ENCODE data around the gene TIPIN. TPM values are rescaled to one million over a fixed set of nuclear protein-coding genes. Genes with fewer than 3 reads are reported as not detected.

Gene TIPIN
- total and polyA plus RNA-seq, 2 experiments from 2014 or later, result 5.4 to 6.4 TPM

DNA sequence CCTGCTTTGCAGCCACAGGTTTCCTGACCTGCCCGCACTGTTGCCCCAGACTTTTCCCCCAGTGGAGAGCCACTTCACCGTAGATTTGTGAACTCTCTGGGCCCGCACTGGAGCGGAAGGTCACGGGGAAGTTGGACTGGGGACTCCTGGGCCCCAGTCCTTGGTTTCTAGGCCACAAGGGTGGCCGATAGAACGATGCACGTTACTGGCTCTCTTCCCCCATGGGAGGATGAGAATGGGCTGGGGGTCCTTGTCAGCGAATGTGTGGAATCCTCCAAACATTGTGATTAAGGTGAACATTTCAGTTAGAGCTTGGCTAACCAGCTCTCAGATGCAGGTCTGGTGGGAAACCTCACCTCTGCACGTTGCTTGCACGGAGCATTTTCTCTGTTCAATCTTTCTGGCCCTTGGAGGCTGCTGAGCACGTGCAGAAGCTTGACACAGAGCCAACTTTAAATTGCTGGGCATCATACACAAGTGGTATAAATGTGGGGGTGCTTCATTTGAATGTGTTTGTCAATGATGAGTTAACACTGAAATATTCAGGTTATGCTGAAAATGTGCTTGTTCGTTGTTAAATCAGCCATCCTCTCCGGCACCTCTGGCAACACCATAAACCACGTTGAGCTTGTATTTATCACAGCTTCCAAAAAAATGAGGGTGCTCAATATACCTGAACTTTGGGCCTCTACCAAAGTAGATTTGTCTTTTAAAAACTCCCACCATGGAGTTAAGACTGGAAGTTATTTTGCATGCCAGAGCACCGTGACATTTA, 62.1 kb downstream of the TIPIN start:
- Histone ChIP-seq H3K79me2 (peaks cover 37% of the 10 kb centered on the region), H3K4me3 (peak overlapping the region; percentile 43), H4K20me1 (ENCODE audit: insufficient read depth, poor library complexity, severe bottlenecking) (no peaks in the 10 kb centered on the region), H3K4me2 (peak overlapping the region; percentile 82), H3K27me3 (no peaks in the 10 kb centered on the region), H3K9me2 (replicated peaks; ENCODE audit: insufficient read depth) (no peaks in the 10 kb centered on the region), H3K36me3 (replicated peaks; ENCODE audit: insufficient read depth, low read depth) (no peaks in the 10 kb centered on the region), H3K4me1 (ENCODE audit: insufficient read depth) (peaks cover 27% of the 10 kb centered on the region), H3K27ac (peak overlapping the region; percentile 90), H3K9me3 (ENCODE audit: low read depth) (no peaks in the 10 kb centered on the region), H2AFZ (peak overlapping the region; percentile 93)
- WGBS (ENCODE audit: low lambda C conversion rate, missing lambda C conversion rate), result 10% methylated on average over 16 of the region's 16 CpGs
- DNase-seq (ENCODE audit: low spot score), result peak; percentile 58
- no peak for TF ChIP-seq EZH2 (IDR thresholded peaks at IDR 0.05; ENCODE audit: borderline replicate concordance)
- no peak for TF ChIP-seq EZH2phosphoT487 (IDR thresholded peaks at IDR 0.05; ENCODE audit: low read depth, severe bottlenecking, unreplicated experiment)
- TF ChIP-seq, protein P1, sequence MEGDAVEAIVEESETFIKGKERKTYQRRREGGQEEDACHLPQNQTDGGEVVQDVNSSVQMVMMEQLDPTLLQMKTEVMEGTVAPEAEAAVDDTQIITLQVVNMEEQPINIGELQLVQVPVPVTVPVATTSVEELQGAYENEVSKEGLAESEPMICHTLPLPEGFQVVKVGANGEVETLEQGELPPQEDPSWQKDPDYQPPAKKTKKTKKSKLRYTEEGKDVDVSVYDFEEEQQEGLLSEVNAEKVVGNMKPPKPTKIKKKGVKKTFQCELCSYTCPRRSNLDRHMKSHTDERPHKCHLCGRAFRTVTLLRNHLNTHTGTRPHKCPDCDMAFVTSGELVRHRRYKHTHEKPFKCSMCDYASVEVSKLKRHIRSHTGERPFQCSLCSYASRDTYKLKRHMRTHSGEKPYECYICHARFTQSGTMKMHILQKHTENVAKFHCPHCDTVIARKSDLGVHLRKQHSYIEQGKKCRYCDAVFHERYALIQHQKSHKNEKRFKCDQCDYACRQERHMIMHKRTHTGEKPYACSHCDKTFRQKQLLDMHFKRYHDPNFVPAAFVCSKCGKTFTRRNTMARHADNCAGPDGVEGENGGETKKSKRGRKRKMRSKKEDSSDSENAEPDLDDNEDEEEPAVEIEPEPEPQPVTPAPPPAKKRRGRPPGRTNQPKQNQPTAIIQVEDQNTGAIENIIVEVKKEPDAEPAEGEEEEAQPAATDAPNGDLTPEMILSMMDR (IDR thresholded peaks at IDR 0.05; ENCODE audit: poor library complexity), result no peak

DNA sequence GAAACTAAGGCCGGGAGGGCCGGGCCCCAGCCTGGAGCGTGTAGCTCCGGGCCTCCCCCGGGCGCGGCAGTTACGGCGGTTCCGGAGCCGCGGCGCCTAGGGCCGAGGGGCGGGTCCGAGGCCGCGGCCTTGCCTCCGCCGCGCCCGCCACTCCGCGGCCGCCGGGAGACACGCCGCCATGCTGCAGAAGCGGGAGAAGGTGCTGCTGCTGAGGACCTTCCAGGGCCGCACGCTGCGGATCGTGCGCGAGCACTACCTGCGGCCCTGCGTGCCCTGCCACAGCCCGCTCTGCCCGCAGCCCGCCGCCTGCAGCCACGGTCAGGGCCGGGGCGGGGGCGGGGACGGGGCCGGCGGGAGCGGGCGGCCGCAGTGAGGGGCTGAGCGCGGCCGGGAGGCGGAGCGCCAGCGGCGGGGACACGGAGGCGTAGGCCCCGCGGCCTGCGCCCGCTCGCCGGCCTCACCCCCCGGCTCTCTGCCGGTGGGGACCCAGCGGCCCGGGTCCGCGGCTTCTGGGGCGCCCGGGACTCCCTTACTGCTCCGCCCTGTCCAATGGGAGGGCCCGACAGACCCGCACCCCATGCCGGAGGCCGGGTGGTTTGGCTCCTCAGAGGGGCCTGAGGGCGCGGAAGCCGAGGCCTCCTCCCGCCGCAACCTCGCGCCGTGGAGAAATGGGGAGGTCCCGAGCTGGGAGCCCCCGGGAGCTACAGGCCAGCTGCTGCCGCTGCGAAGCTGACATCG, 62.9 kb downstream of the TIPIN start, which contains the start of gene DIS3L:
Gene DIS3L (plus strand): TSS at position 150 of the 738 bp plus-strand sequence. CDS start 29 bp downstream, at position 179.
- TF ChIP-seq EZH2 (IDR thresholded peaks at IDR 0.05; ENCODE audit: borderline replicate concordance) (no peak), EZH2phosphoT487 (IDR thresholded peaks at IDR 0.05; ENCODE audit: low read depth, severe bottlenecking, unreplicated experiment) (no peak)
- TF ChIP-seq, protein P1 (IDR thresholded peaks at IDR 0.05; ENCODE audit: poor library complexity), result no peak
- DNase-seq (ENCODE audit: low spot score), result peak; percentile 80
- H3K36me3 ChIP-seq (replicated peaks; ENCODE audit: insufficient read depth, low read depth), result no peaks in the 10 kb centered on the region

DNA sequence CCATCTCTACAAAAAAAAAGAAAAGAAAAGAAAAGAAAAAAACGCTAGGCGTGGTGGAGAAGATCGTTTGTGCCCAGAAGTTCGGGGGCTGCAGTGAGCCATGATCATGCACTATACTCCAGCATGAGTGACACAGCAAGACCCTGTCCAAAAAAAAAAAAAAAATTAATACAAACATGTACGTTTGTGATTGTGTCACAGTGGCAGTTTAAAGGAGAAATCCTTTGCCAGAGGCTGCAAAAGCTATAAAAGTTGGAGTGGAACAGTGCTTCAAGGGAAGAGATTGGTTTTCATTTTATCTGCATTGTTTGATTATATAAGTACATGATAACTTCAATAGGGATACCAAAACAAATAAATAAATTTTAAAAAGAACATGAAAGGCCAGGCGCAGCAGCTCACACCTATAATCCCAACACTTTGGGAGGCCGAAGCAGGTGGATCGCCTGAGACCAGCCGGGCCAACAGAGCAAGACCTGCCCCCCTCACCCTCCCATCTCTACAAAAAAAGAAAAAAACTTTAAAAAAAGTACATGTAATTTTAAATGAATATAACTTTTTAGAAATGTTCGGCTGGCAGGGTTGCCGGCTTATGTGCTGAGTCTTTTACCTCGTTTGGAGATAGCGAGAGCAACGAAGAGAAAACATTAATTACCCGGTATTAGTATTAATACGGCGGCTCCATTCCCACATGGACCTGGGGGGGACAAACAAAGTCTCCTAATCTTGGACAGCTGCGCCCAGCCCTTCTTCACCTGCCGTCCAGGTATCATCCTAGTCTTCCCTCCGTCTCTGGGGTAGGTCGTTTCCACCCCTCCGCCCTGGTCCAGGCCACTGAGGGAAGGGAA, 63.7 kb downstream of the TIPIN start:
- Histone ChIP-seq H3K79me2 (peaks cover 37% of the 10 kb centered on the region), H3K4me1 (ENCODE audit: insufficient read depth) (peaks cover 30% of the 10 kb centered on the region), H3K36me3 (replicated peaks; ENCODE audit: insufficient read depth, low read depth) (no peaks in the 10 kb centered on the region), H3K27me3 (no peaks in the 10 kb centered on the region), H3K4me2 (peak overlapping the region; percentile 82), H4K20me1 (ENCODE audit: insufficient read depth, poor library complexity, severe bottlenecking) (no peaks in the 10 kb centered on the region), H3K9me2 (replicated peaks; ENCODE audit: insufficient read depth) (no peaks in the 10 kb centered on the region), H3K9me3 (ENCODE audit: low read depth) (no peaks in the 10 kb centered on the region), H3K27ac (peak overlapping the region; percentile 90), H3K4me3 (peak overlapping the region; percentile 43), H2AFZ (peak overlapping the region; percentile 85)
- TF ChIP-seq, protein P1 (IDR thresholded peaks at IDR 0.05; ENCODE audit: poor library complexity), result no peak
- TF ChIP-seq EZH2 (IDR thresholded peaks at IDR 0.05; ENCODE audit: borderline replicate concordance) (no peak), EZH2phosphoT487 (IDR thresholded peaks at IDR 0.05; ENCODE audit: low read depth, severe bottlenecking, unreplicated experiment) (no peak)
- WGBS (ENCODE audit: low lambda C conversion rate, missing lambda C conversion rate), result 33% methylated on average over 22 of the region's 22 CpGs
- no peak for DNase-seq (ENCODE audit: low spot score)

More for the DNA sequence above, 62.9 kb downstream of the TIPIN start, which contains the start of gene DIS3L:
- Histone ChIP-seq H3K79me2 (peaks cover 37% of the 10 kb centered on the region), H3K9me3 (ENCODE audit: low read depth) (no peaks in the 10 kb centered on the region), H3K27ac (peak within 1 kb of the TSS; percentile 90), H2AFZ (peak within 1 kb of the TSS; percentile 93), H3K4me2 (peak within 1 kb of the TSS; percentile 82), H4K20me1 (ENCODE audit: insufficient read depth, poor library complexity, severe bottlenecking) (no peaks in the 10 kb centered on the region), H3K4me3 (peak within 1 kb of the TSS; percentile 43), H3K9me2 (replicated peaks; ENCODE audit: insufficient read depth) (no peaks in the 10 kb centered on the region), H3K4me1 (ENCODE audit: insufficient read depth) (peaks cover 30% of the 10 kb centered on the region), H3K27me3 (no peaks in the 10 kb centered on the region)
- WGBS (ENCODE audit: low lambda C conversion rate, missing lambda C conversion rate), result under 1% methylated on average over 43 of the region's 92 CpGs
